Measurements from ENCODE around the gene FCHO1. TPM values are rescaled to one million over a fixed set of nuclear protein-coding genes. Genes with fewer than 3 reads are reported as not detected.

FCHO1 gene
- total and polyA plus RNA-seq, 4 donors = 0.69 to 2.8 (median 1.7) TPM

GRCh38 chr19:17784201-17785008 lies 33.1 kb downstream of the FCHO1 start:
- Histone ChIP-seq H3K27me3 (ENCODE audit: control insufficient read depth in 4 of 4, insufficient read depth in 4 of 4, low read length in 3 of 4) (no peaks in the 10 kb centered on the region), H3K9me3 (ENCODE audit: control insufficient read depth in 4 of 4, low read length in 3 of 4) (no peaks in the 10 kb centered on the region), H3K4me3 (ENCODE audit: low read depth in 1 of 3, low read length in 3 of 3) (no peak overlapping the region), H3K36me3 (ENCODE audit: control insufficient read depth in 4 of 4, insufficient read depth in 3 of 4, low read depth in 1 of 4, low read length in 3 of 4) (no peaks in the 10 kb centered on the region), H3K4me1 (ENCODE audit: control insufficient read depth in 4 of 4, insufficient read depth in 4 of 4, low read length in 3 of 4) (no peaks in the 10 kb centered on the region), H3K9ac (ENCODE audit: low read depth in 1 of 2, low read length in 2 of 2) (no peak overlapping the region), H3K27ac (ENCODE audit: low read depth in 1 of 2, low read length in 2 of 2) (no peak overlapping the region)
- DNase-seq (ENCODE audit: low spot score) = peak; percentile 73
- TF ChIP-seq CTCF (IDR thresholded peaks at IDR 0.05; ENCODE audit: low read depth, low read length, missing input control) (peak; percentile 70), RAD21 (IDR thresholded peaks at IDR 0.05) (peak; percentile 68 to 77), FOXA1 (IDR thresholded peaks at IDR 0.05) (no peak)
- 53% methylated on average over 32 of the region's 32 CpGs for WGBS

GRCh38 chr19:17787274-17787913 lies 36.1 kb downstream of the FCHO1 start:
- Histone ChIP-seq H3K9ac (ENCODE audit: low read depth in 1 of 2, low read length in 2 of 2) (no peak overlapping the region), H3K36me3 (ENCODE audit: control insufficient read depth in 4 of 4, insufficient read depth in 3 of 4, low read depth in 1 of 4, low read length in 3 of 4) (no peaks in the 10 kb centered on the region), H3K4me3 (ENCODE audit: low read depth in 1 of 3, low read length in 3 of 3) (no peak overlapping the region), H3K27ac (ENCODE audit: low read depth in 1 of 2, low read length in 2 of 2) (no peak overlapping the region), H3K27me3 (ENCODE audit: control insufficient read depth in 4 of 4, insufficient read depth in 4 of 4, low read length in 3 of 4) (no peaks in the 10 kb centered on the region), H3K9me3 (ENCODE audit: control insufficient read depth in 4 of 4, low read length in 3 of 4) (no peaks in the 10 kb centered on the region), H3K4me1 (ENCODE audit: control insufficient read depth in 4 of 4, insufficient read depth in 4 of 4, low read length in 3 of 4) (no peaks in the 10 kb centered on the region)
- TF ChIP-seq RXRA (IDR thresholded peaks at IDR 0.05) (no peak), YY1 (IDR thresholded peaks at IDR 0.05) (no peak), ATF3 (IDR thresholded peaks at IDR 0.05) (no peak)
- 88% methylated on average over 14 of the region's 14 CpGs for WGBS
- DNase-seq (ENCODE audit: low spot score) = no peak

- H3K9ac ChIP-seq (ENCODE audit: low read depth in 1 of 2, low read length in 2 of 2) = no peak overlapping the region
- 97% methylated on average over 2 of the region's 2 CpGs for WGBS
- H3K36me3 ChIP-seq (ENCODE audit: control insufficient read depth in 4 of 4, insufficient read depth in 3 of 4, low read depth in 1 of 4, low read length in 3 of 4) = no peaks in the 10 kb centered on the region
- H3K27me3 ChIP-seq (ENCODE audit: control insufficient read depth in 4 of 4, insufficient read depth in 4 of 4, low read length in 3 of 4) = peaks cover 0 to 5% (median 0%) of the 10 kb centered on the region in 4 donors
- DNase-seq (ENCODE audit: low spot score) = no peak
- H3K9me3 ChIP-seq (ENCODE audit: control insufficient read depth in 4 of 4, low read length in 3 of 4) = no peaks in the 10 kb centered on the region
- TF ChIP-seq EGR1 (IDR thresholded peaks at IDR 0.05; ENCODE audit: low read depth in 2 of 2) (no peak), RAD21 (IDR thresholded peaks at IDR 0.05) (no peak), FOXA1 (IDR thresholded peaks at IDR 0.05) (no peak), HNF4A (conservative IDR thresholded peaks at IDR 0.05) (no peak), TAF1 (conservative IDR thresholded peaks at IDR 0.05) (no peak), YY1 (IDR thresholded peaks at IDR 0.05) (no peak), MAX (IDR thresholded peaks at IDR 0.05) (no peak)
- no peak overlapping the region for H3K27ac ChIP-seq (ENCODE audit: low read depth in 1 of 2, low read length in 2 of 2)
- no peaks in the 10 kb centered on the region for H3K4me1 ChIP-seq (ENCODE audit: control insufficient read depth in 4 of 4, insufficient read depth in 4 of 4, low read length in 3 of 4)
- H3K4me3 ChIP-seq (ENCODE audit: low read depth in 1 of 3, low read length in 3 of 3) = no peak overlapping the region
Measured at GRCh38 chr19:17788632-17789031, 37.4 kb downstream of the FCHO1 start.
